GM21723 (cell line): ENCODE results near the gene SYNPR.
"Not testable (repeated sequence)": the region's sequence is repeated elsewhere in the genome, so short reads cannot be mapped to it uniquely, and the experiment has no call there.

Experiments used
- ATAC-seq: cut with Tn5 transposase; IDR thresholded peaks from one replicate; pipeline ENCODE4 v1.9.1; 2021; ENCODE audit warnings: mild to moderate bottlenecking, moderate library complexity; ENCODE audit not compliant: unreplicated experiment

SYNPR gene

DNA sequence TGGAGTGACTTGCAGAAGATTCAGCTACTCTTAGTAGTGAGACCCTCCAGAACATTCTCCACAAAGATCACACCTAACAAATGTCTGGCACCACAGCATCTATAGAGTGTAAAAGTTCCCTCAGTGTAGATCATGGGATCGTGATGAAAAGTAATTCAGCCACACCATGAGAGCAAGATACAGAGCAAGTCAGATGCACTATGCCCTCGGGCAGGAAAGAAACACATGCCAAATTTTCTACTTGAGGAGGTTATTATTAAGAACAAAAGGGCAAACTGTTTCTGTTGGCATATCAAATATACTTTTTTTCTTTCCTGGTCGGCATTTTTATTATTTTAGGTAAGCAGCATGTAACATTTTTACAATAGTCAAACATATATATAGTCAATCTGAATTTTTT, 329.6 kb downstream of the SYNPR start:
- no peak for ATAC-seq

DNA sequence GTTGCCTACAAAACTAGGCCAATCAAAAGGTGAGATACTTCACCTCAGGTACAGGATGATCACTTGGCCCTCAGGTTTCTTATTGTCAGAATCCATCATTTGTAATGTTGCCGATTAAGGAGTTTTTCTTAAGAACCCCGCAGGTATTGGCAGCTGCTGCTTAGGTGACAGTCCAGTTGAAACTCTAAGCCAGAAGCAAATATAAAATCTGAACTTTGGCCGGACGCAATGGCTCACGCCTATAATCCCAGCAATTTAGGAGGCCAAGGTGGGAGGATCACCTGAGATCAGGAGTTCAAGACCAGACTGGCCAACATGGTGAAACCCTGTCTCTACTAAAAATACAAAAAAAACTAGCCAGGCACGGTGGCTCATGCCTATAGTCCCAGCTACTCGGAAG, 331.3 kb downstream of the SYNPR start:
- ATAC-seq: no peak

DNA sequence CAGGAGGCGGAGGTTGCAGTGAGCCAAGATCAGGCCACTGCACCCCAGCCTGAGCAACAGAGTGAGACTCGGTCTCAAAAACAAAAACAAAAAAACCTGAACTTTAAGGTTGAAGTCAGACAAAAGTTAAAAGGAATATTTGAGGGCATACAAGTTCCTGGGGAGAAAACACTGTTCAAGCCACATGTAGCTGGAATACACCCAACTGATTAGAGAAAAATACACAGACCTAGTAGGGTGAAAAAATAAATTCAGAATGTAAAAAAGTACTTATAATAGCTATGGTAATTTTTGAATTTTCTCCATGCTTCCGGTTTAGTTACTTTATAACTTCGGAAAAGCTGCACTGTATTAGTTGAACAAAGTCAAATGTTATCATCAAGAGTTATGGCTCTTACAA, 331.7 kb downstream of the SYNPR start:
- no peak for ATAC-seq

DNA sequence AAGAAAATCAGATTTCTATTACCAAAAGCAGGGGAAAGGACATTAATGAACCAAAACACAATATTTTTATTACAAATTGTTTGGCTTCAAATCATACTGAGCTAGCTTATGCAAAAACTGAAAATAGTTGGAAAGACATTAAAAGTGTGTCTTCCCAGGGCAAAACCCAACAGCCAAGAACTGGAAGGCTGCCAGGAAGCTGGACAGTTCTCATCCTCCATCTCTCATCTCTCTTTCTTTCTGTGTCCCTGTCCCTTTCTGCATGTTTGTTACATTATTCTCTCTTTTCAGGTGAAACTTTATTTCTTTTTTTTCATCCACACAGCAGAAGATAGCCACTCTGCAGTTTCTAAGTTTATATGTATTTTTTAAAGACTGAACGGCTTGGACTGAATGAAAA, 333.3 kb downstream of the SYNPR start:
- no peak for ATAC-seq

DNA sequence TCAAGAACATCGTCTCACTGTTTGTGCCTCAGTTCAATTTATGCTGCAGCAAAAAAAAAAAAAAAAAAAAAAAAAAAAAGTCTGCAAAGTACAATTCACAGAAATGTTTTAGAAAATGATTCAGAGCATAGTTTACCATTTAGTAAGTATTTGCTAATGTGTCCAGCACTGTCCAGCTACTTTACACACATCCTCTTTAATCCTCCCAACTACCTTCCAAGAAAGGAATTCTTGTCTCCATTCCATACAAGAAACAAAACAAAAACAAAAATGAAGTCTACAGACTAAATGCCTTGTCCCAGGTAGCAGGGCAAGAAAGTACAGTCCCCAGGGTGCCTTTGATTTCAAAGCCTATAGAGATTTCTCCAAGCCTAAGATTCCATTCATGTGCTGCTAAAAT, 335.5 kb downstream of the SYNPR start:
- ATAC-seq: no peak

DNA sequence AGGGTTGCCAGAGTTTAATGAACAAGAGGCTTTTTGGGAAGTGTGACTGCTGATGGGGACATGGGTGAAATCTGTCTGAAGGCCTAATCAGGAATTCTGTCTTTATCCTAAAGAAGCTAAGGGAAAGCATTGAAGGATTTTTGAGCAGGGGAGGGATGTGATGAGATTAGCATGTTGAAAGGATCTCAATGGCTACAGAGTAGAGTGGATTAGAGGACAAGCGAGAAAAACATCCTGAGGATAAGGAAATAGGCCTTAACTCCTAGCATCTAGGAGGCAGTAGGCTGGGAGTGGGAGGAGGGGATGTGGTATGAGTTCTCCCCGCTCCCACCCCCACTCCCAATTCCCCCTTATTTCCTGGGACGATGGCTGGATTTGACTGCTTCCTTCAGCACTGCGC, 339.3 kb downstream of the SYNPR start:
- no peak for ATAC-seq

DNA sequence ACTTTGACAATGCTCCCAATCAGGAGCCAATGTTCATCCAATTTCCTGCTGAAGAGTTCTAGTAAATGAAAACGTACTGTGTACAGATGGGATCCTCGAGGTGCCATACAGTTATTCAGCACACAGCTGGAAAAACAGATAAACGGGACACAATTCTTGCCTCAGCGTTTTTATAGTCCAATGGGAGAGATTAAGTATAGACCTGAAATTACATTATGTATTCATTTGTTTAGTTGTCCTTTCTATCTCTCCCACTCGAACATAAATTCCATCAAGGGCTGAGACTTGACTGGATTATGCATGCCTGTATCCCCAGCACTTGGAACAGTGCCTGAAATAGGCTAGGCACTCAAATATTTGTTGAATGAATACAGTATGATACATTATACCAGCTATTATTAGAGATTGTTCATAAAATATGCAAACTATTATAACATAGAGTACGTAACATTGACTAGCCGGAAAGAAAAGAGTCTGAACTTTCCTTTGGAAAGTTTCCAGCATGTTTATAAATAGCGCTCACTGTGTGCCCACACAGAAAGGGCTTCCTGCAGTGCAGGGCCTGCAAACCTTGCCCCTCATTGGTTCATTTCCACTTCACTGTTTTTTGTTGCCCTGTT, 346.9 kb downstream of the SYNPR start:
- no peak for ATAC-seq

DNA sequence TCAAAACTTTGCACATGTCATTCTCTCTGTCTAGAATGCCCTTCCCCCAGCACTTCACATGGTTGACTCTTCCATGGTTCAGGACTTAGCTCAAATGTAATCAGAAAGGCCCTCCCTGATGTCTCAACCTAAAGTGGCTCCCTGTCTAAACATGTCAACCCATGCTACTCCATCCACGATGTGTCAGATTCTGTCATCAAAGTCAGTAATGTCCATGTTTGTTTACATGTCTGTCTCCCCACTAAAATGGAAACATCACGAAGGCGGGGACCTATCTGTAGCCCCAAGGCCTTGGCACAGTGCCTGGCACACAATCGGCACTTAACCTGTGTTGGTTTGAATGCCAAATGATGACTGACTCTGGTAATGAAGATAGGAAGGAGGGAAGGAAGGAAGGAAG, 353.6 kb downstream of the SYNPR start:
- ATAC-seq: no peak

DNA sequence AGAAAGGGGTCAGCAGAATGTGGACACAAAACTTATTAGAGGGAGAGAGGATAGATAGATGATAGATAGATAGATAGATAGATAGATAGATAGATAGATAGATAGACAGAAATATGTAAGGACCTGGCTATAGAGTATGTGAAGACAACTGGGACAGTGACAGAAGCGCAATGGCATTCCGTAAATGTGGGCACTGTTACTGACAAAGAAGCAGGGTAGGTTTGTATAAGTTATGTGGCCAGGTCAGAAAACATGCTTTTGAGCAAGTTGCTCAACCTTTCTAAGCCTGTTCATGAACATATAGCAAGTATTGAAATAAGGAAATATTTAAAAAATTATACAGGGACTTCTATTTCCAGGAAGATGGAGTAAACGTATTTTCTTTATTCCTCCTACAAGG, 357.1 kb downstream of the SYNPR start:
- ATAC-seq: no peak

DNA sequence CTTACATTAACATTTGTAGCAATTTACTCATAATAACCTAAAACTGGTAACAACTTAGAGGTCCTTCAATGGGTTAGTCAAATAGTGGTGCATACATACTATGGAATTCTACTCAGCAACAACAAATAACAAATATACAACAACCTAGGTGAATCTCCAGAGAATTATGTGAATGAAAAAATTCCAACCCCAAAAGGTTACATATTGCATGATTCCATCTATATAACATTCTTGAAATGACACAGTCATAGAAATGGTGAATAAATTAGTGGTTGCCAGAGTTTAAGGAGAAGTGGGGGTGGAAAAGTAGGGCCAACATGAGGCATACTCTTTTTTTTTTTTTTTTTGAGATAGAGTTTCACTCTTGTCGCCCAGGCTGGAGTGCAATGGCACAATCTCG, 361.7 kb downstream of the SYNPR start:
- no peak for ATAC-seq

DNA sequence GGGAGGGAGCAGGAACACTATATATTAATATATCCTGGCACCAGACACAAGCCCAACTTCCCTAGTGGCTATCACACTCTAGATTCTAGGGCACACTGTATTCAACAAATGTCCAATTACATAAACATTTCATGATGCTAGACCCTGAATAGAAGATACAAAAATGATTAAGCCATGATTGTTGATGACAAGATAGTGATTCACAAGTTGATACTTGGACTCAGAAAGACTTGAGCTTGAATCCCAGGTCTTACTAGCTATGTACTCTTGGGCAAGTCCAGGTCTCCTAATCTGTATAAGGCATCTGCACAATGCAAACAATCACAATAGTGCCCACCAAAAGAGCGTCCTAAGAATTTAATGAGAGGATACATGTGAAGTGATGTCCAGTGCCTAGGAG, 364.4 kb downstream of the SYNPR start:
- ATAC-seq: no peak

DNA sequence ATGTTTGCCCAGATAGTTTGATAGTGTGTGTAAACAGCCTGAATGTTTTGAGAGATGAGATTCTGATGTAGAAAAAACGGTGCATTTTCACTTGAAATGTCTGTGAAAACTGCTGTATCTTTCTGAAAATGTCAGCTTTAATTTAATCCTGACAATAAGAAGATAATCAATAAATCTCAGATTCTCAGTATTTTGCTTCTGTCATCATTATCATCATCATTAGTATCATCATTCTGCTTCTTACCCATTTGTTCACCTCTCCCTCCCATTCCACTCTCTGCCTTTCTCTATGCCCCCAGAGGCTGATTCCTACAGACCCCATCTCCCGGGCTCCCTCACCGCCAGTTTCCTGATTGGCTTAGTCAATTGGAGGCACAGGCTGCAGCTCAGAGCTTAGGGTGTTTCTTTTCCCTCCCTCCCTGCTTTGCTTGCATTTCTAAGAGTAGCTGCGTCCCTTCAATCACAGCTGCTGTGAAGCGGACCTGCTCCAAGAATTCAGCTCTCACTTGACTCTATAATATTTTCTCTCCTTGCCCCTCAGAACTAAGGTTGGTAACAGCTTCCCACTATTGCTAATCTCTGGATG, 366.2 kb downstream of the SYNPR start:
- ATAC-seq: no peak

DNA sequence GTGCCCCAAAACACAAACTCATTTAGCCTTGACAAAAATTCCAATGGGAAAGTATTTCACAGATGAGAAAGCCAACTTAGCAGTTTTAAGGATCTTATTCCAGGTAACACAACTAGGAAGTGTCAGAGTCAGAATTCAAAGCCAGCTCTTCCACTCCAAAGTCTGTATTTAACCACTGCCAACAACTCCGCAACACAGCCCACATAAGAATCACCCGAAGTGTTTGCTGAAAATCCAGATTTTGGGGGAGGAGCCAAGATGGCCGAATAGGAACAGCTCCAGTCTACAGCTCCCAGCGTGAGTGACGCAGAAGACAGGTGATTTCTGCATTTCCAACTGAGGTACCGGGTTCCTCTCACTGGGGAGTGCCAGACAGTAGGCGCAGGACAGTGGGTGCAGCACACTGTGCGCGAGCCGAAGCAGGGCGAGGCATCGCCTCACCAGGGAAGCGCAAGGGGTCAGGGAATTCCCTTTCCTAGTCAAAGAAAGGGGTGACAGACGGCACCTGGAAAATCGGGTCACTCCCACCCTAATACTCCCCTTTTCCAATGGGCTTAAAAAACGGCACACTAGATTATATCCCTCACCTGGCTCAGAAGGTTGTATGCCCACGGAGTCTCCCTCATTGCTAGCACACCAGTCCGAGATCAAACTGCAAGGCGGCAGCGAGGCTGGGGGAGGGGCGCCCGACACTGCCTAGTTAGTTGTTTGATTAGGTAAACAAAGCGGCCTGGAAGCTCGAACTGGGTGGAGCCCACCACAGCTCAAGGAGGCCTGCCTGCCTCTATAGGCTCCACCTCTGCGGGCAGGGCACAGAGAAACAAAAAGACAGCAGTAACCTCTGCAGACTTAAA, 367.0 kb downstream of the SYNPR start:
- ATAC-seq: not testable (repeated sequence)

DNA sequence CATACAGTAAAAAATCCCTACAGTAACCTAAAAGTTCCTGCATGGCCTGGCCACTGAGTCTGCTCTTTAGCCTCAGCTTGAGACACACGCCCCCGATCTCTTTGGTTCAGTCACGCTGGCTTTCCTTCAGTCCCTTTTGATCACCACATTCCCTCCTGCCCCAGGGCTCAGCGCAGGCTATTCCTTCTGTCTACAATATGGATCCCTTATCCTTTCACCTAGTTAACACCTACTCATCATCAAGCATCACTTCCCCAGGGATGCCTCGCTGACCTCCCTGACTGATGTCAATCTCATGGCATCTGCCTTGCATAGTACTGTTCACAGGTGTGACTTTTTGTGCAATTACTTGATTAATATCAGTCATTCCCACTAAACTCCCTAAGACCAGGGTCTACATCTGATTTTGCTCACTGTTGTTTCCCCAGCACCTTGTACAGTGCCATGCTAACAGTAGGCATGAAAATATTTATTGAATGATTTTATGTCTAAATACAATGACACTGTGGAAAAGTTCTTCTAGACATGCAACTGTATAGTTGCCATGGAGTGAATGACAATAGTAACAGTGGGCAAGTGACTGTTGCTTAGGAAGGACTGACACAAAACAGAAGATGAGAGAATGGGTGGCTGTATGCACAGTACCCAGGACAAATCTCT, 374.1 kb downstream of the SYNPR start, which contains the start of gene SNTN:
SNTN (plus strand) TSS at position 610 of the 660 bp plus-strand sequence; CDS start at position 623, 13 bp downstream.
- ATAC-seq: no peak

DNA sequence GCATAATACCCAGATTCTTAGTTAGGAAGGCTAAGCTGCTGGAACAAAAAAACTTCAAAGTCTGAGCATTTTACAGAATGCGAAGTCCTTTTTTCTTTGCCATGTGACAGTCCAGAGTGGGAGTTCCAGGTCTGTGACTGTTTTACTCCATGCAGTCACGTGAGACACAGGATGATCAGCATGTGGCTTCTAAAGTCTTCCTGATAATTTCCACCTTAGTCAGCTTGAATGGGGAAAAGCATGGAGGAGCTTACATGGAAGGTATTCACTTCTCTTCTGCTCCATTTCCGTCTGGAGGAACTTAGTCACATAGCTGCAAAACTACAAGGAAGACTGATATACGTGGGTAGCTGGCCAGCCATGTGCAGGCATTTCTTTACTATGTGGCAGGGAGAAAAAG, 376.1 kb downstream of the SYNPR start:
- no peak for ATAC-seq

DNA sequence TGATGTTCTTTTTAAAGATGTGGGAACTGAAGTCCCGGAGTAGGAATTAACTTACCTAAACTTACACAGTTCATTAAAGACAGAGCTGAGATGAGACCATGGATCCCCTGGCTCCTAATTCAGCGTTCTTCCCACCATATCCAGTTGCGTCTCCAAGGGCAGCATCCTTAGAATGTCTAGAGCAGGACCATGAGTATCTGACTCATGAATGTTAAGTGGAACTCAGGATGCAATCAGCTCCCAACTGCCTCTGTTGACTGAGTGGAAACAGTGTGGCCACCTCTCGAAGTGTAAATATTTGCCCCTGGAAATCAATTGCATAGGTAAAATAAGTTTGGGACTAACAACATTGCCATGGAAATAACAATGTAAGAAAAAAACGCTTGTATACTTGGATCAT, 376.8 kb downstream of the SYNPR start:
- ATAC-seq: no peak

DNA sequence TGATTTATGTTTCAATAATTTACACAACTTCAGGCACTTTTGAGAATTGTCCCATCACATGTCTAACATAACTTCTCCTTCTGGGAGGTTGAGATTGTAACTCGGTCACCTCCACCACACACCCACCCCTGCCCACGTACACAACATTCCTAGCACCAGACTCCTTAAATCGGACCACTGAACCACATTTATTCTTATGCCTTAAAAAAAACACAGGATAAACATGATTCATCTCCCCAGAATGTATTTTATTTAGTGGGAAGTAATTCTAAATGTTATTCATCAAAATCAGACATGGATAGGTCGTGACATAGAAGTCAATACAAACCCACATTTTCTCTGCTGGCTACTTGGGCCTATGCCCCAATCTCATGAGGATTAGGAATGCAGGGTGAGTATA, 377.4 kb downstream of the SYNPR start:
- no peak for ATAC-seq

DNA sequence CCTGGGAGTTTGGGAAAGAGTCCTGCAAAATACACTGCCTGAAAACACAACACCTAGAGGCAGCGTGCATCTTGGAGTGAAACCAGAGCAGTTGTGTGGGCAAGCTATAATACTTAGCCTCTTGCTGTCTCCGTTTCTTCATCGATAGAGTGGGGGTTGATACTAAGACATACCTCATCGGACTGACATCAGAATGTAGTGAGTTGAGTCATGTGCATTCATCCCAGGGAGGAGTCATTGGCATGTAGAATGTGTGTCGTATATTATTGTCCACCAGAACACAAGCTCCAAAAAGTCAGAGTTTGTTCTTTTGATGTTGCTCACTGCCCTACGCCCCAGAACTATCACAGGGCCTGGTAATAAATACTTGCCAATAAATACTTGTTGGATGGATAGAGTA, 378.7 kb downstream of the SYNPR start:
- no peak for ATAC-seq

DNA sequence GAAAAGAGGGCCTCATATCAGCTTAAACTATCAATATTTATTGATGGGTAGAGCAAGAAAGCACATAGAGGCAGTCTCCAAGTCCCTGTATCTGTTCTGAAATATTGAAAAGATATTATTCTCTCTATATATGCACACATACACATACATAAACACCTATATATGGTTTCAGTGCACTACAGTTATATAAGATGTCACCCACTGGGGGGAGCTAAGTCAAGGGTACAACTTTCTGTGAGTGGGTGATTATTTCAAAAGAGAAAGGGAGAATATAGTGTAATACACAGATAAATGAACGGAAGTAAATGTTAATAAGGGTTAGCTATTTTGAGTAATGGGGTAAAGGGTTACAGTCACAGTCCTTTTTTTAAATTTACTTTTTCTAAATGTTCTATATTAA, 383.1 kb downstream of the SYNPR start:
- ATAC-seq: no peak

DNA sequence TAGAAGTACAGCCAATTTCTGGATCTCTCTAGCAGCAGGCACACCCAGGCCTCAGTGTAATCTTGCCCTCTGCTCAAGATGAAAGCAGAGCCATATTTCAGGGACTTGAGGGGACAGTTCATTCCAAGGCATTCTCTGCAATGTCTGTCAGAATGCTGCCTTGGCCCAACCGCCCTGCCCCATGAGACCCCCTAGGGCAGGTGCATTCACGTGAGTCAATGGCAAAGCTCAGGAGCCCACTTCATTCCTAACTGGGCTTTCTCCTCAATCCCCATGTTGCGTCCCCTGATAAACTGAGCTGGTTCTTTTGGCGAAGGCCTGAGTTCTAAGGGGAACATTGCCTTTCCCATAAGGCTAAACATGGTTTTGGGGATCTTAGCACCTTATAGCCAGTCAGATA, 383.9 kb downstream of the SYNPR start:
- no peak for ATAC-seq

DNA sequence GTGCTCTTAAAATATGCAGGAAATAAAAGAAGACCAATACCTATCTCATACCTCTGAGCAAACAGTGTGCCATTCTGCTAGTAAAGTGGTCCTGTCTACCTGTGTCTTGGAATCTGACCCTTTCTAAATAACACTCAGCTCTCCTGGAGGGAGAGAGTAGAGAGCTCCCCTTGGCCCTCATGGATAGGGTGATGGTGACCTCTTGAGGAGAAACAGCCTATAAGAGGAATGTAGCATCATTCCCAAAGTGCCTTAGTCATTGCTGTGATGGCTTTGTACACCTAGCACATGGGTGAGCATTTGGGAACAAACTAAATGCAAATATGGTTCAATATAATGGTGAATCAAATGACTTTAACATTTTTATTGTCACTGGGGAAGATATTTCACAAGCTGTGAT, 384.4 kb downstream of the SYNPR start:
- no peak for ATAC-seq
